Stimulated activated naive B cell treated with anti-CD40 and anti-IgM and Interleukin-4, amounts not matched to agents 10 μg/mL and 1 μg/mL and 100 μg/mL, for 72 hours (primary cell): ENCODE measurements around the gene PHRF1.

ENCODE experiments used
- ATAC-seq, 2 donors: fragments of 150-1000 bp; cut with Tn5 transposase; replicated peaks; 2 replicates each; pipeline ENCODE4 v1.10.0; 2021; ENCODE audit warnings: moderate library complexity in 1 of 2
- DNase-seq: peaks from one replicate; pipeline ENCODE4 v3.0.0; 2021
- H3K27ac Mint-ChIP-seq: one replicate; pipeline ENCODE4 v1.8.0; 2022; ENCODE audit warnings: mild to moderate bottlenecking, mixed read lengths
- H3K27me3 Mint-ChIP-seq, 2 donors: one replicate each; pipeline ENCODE4 v1.8.0; 2022; ENCODE audit warnings: mixed read lengths in 2 of 2
- H3K36me3 Mint-ChIP-seq, 2 donors: one replicate each; pipeline ENCODE4 v1.8.0; 2022; ENCODE audit warnings: mixed read lengths in 2 of 2, mild to moderate bottlenecking in 1 of 2
- H3K4me1 Mint-ChIP-seq, 2 donors: one replicate each; pipeline ENCODE4 v1.8.0; 2022; ENCODE audit warnings: mixed read lengths in 2 of 2, mild to moderate bottlenecking in 1 of 2
- H3K4me3 Mint-ChIP-seq, 2 donors: one replicate each; pipeline ENCODE4 v1.8.0; 2022; ENCODE audit warnings: mild to moderate bottlenecking in 2 of 2, mixed read lengths in 2 of 2, moderate library complexity in 1 of 2
- H3K9me3 Mint-ChIP-seq, 2 donors: one replicate each; pipeline ENCODE4 v1.8.0; 2022; ENCODE audit warnings: mixed read lengths in 2 of 2, mild to moderate bottlenecking in 1 of 2

The PHRF1 gene

GRCh38 chr11:612201-612960 lies 36.1 kb downstream of the PHRF1 start:
- H3K9me3 Mint-ChIP-seq: no peaks in the 10 kb centered on the region
- H3K27ac Mint-ChIP-seq: peak overlapping the region; percentile 88
- H3K4me1 Mint-ChIP-seq: peaks cover 15 to 41% of the 10 kb centered on the region in 2 donors
- peaks cover 27 to 28% of the 10 kb centered on the region in 2 donors for H3K36me3 Mint-ChIP-seq
- ATAC-seq (no peak), DNase-seq (no peak)
- H3K27me3 Mint-ChIP-seq: no peaks in the 10 kb centered on the region
- H3K4me3 Mint-ChIP-seq: peak overlapping the region; percentile 36 to 37

DNA sequence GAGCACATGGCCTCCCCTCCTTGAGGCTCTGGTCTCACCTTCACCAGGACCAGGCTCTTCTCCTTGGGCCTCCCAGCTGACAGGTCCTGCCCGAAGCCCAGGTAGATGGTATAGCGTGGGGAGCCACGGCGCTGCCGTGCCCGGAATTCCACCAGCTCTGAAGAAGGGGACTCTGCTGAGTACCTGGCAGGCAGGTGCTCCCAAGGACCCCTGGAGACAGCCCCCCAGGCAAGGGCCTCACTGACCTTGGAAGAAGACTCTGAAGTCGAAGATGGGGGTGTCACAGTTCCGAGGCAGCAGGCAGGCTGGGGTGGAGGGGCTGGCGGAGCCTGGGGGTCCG lies 36.7 kb downstream of the PHRF1 start:
- Mint-ChIP-seq H3K36me3 (peaks cover 24 to 28% of the 10 kb centered on the region in 2 donors), H3K4me1 (peaks cover 15 to 41% of the 10 kb centered on the region in 2 donors), H3K27me3 (no peaks in the 10 kb centered on the region), H3K9me3 (no peaks in the 10 kb centered on the region), H3K4me3 (no peak overlapping the region), H3K27ac (no peak overlapping the region)
- ATAC-seq (no peak), DNase-seq (no peak)

DNA sequence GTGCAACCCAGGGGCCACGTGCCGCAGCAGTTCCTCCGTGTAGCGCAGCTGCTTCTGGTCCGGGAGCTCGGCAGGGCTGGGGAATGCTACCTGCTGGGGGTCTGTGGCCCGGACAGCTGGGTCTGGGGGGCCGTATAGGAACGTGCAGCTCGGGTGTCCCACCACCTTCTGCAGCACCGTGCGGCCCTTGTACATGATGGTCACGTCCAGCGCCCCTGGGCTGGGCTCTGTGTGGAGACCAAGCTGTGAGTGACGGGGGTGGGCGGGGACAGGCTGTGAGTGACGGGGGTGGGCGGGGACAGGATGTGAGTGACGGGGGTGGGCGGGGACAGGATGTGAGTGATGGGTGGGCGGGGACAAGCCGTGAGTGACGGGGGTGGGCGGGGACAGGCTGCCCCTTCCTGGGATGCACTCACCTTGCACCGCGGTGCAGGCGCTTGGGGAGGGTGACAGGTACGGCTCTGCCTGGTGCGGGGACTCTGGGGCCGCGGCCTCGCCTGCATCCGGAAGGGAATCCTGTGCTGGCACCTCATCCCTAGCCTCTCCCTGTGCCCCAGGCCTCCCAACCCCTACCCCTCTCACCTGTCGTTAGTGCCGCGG lies 37.2 kb downstream of the PHRF1 start:
- Mint-ChIP-seq H3K27ac (peak overlapping the region; percentile 42), H3K4me3 (peak overlapping the region in 1 of 2 donors; percentile 6)

GRCh38 chr11:614021-614622 lies 37.9 kb downstream of the PHRF1 start:
- Mint-ChIP-seq H3K4me3 (peak overlapping the region; percentile 62 to 68), H3K36me3 (peaks cover 22 to 28% of the 10 kb centered on the region in 2 donors), H3K27me3 (no peaks in the 10 kb centered on the region), H3K9me3 (no peaks in the 10 kb centered on the region), H3K27ac (peak overlapping the region; percentile 70), H3K4me1 (peaks cover 15 to 41% of the 10 kb centered on the region in 2 donors)
- DNase-seq (no peak), ATAC-seq (no peak)

More for the DNA sequence above, 37.2 kb downstream of the PHRF1 start:
- Mint-ChIP-seq H3K27me3 (no peaks in the 10 kb centered on the region), H3K9me3 (no peaks in the 10 kb centered on the region), H3K36me3 (peaks cover 23 to 29% of the 10 kb centered on the region in 2 donors), H3K4me1 (peaks cover 15 to 41% of the 10 kb centered on the region in 2 donors)
- no peak for DNase-seq
- no peak for ATAC-seq

DNA sequence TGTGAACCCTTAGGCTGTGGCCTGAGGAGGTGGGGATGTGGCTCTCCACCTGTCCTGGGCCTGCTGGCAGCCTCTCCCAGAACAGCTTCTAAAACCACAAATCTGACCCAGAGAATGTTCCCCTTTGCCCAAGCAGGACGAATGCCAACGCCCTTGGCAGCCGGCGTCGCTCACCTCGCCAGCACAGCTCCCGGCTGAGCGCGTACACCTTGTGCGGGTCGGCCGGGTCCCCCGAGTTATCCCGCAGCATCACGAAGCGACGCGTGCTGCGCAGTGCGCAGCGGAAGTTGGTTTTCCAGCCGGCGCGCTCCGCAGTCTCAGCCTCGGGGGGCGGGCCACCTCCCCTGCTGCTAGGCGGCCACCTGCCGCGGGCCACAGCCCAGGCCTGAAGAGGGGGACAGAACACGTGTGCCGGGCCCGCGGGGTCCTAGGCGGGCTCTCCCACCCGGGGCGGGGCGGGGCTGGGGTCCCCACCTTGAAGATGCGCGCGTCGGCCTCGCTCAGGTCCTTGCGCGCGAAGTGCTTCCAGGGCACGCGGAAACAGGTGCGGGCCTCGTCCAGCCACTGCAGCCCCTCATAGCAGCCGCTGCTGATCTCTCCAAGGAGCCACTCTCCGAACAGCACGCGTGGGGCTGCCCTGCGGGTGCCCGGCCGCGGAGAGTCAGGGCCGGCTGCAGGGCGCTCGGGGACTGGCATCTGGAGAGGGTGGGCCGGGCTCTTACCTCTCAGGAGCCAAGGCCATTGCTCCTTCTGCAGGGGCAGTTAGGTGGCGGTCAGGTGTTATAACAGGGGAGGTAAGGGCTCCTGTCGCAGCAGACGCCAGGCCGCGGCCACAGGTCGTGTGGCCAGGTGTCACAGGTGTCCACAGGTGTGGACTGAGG lies 38.6 kb downstream of the PHRF1 start:
- H3K4me3 Mint-ChIP-seq: peak overlapping the region; percentile 93 to 94
- peaks cover 22 to 28% of the 10 kb centered on the region in 2 donors for H3K36me3 Mint-ChIP-seq
- peak in 1 of 2 donors; percentile 0 for ATAC-seq
- no peaks in the 10 kb centered on the region for H3K27me3 Mint-ChIP-seq
- no peaks in the 10 kb centered on the region for H3K9me3 Mint-ChIP-seq
- peaks cover 15 to 41% of the 10 kb centered on the region in 2 donors for H3K4me1 Mint-ChIP-seq
- no peak for DNase-seq
- H3K27ac Mint-ChIP-seq: peak overlapping the region; percentile 98

DNA sequence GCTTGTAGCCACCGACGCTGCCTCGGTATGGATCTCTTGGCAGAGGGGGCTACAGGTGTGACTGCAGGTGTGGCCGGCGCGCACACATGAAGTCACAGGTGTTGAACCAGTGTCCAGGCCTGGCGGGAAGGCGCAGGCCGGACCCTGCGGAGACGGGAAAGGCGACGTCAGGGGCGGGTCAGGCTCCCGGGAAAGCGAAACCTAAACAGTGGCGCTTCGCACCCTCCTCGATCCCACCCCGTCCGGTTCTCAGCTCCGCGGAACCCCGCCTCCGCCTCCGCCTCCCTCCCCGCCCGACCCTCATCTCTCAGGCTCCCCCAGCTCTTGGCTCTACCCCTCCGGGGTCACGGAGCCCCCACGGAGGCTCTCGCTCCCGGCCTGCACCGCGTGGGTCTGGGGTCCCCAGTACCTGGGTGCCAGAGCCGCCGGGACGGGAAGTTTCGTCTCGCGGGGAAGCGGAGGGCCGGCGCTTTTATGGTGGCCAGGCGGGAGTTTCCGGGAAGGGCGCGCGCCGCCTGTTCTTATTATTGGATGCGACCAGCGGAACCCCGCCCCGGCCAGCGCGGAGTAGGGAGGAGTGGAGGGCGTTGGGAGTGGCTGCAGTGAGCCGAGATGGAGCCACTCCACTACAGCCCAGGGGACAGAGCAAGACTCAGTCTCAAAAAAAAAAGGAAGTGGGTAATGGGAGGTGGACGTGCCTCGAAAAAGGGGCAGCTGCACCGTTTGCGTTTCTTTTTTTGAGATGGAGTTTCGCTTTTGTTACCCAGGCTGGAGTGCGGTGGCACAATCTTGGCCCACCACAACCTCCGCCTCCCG lies 39.4 kb downstream of the PHRF1 start, which contains the start of gene IRF7:
TSS of gene IRF7 (minus strand) at position 447 of the 816 bp plus-strand sequence. CDS start 586 bp downstream, outside the sequence.
- no peaks in the 10 kb centered on the region for H3K9me3 Mint-ChIP-seq
- no peaks in the 10 kb centered on the region for H3K27me3 Mint-ChIP-seq
- DNase-seq (peak; percentile 94), ATAC-seq (peak; percentile 96 to 97)
- H3K4me1 Mint-ChIP-seq: peaks cover 15 to 41% of the 10 kb centered on the region in 2 donors
- peak within 1 kb of the TSS; percentile 98 for H3K27ac Mint-ChIP-seq
- peak within 1 kb of the TSS; percentile 93 to 94 for H3K4me3 Mint-ChIP-seq
- H3K36me3 Mint-ChIP-seq: peaks cover 21 to 26% of the 10 kb centered on the region in 2 donors

GRCh38 chr11:616320-617198 lies 40.3 kb downstream of the PHRF1 start:
- Mint-ChIP-seq H3K36me3 (peaks cover 17 to 22% of the 10 kb centered on the region in 2 donors), H3K4me1 (peaks cover 15 to 41% of the 10 kb centered on the region in 2 donors), H3K27me3 (no peaks in the 10 kb centered on the region), H3K4me3 (peak overlapping the region; percentile 93 to 94), H3K27ac (peak overlapping the region; percentile 98), H3K9me3 (no peaks in the 10 kb centered on the region)
- no peak for ATAC-seq
- DNase-seq: no peak

- Mint-ChIP-seq H3K4me3 (peak overlapping the region in 1 of 2 donors; percentile 93), H3K27ac (peak overlapping the region; percentile 83), H3K27me3 (no peaks in the 10 kb centered on the region), H3K4me1 (peaks cover 13 to 39% of the 10 kb centered on the region in 2 donors), H3K9me3 (no peaks in the 10 kb centered on the region), H3K36me3 (peaks cover 14 to 21% of the 10 kb centered on the region in 2 donors)
- DNase-seq (no peak), ATAC-seq (no peak)
These were observed 41.1 kb downstream of the PHRF1 start for GRCh38 chr11:617199-617911.

- peaks cover under 1 to 1% of the 10 kb centered on the region in 2 donors for H3K27me3 Mint-ChIP-seq
These were observed 41.8 kb downstream of the PHRF1 start for GRCh38 chr11:617912-618682.

GRCh38 chr11:618856-619627 lies 42.8 kb downstream of the PHRF1 start:
- ATAC-seq (no peak), DNase-seq (no peak)
- Mint-ChIP-seq H3K9me3 (no peaks in the 10 kb centered on the region), H3K4me1 (peaks cover 12 to 22% of the 10 kb centered on the region in 2 donors), H3K27ac (peak overlapping the region; percentile 20), H3K4me3 (no peak overlapping the region), H3K36me3 (peaks cover 10 to 31% of the 10 kb centered on the region in 2 donors), H3K27me3 (peaks cover 7% of the 10 kb centered on the region in 2 donors)

More at GRCh38 chr11:617912-618682, 41.8 kb downstream of the PHRF1 start:
- Mint-ChIP-seq H3K27ac (no peak overlapping the region), H3K9me3 (no peaks in the 10 kb centered on the region), H3K4me3 (peak overlapping the region in 1 of 2 donors; percentile 39), H3K36me3 (peaks cover 8 to 23% of the 10 kb centered on the region in 2 donors), H3K4me1 (peaks cover 13 to 32% of the 10 kb centered on the region in 2 donors)
- ATAC-seq (no peak), DNase-seq (no peak)

DNA sequence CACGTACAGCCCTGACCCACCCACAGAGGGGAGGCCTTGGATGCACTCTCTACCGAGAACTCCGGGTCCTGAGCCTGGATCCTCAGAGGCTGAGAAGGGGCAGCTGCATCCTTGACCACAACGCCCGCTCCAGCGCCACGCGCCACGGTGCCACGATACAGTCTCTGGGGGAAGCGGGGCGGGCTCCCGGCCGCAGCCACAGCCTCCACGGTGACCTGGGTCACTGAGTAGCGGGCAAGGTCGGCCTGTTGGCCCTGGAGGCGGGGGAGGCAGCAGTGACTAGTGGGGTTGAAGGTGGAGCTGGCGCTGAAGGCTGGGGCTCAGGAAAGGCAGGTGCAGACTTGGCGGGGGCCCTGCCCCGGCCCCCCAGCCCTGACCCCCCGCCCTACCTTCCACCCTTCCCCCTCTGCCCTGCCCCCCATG lies 43.4 kb downstream of the PHRF1 start:
- ATAC-seq (no peak), DNase-seq (no peak)
- H3K27me3 Mint-ChIP-seq: peaks cover 7 to 11% of the 10 kb centered on the region in 2 donors
- H3K4me1 Mint-ChIP-seq: peaks cover 7 to 16% of the 10 kb centered on the region in 2 donors
- no peak overlapping the region for H3K4me3 Mint-ChIP-seq
- H3K27ac Mint-ChIP-seq: peak overlapping the region; percentile 20
- H3K36me3 Mint-ChIP-seq: peaks cover 10 to 27% of the 10 kb centered on the region in 2 donors
- no peaks in the 10 kb centered on the region for H3K9me3 Mint-ChIP-seq
